COLO668 (cell line): Measurements from ENCODE around the gene CCDC85A.

Source experiments
- DNase-seq: peaks from one replicate; lab custom pipeline; 2025; ENCODE audit not compliant: unreplicated experiment; lab: John Stamatoyannopoulos, UW

The CCDC85A gene

DNA sequence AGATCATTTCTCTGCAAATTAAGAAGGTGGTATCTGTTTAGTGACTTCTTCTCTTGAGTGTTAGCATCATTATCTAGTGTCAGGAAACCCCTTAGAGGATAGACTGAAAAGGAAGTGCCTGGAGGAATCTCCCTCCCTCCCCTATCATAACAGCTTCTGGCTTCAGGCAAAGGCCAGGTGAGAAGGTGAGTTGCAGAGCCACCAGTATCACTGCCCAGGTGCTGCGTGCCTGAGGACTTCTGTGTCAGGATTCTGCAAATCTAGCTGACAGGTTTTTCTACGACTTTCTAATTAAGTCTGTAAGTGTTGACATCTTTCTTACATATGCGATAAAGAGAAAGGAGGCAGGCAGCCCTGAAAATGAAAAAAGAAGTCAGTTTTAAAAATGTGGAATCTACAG is 111.9 kb downstream of the CCDC85A start:
- no peak for DNase-seq

DNA sequence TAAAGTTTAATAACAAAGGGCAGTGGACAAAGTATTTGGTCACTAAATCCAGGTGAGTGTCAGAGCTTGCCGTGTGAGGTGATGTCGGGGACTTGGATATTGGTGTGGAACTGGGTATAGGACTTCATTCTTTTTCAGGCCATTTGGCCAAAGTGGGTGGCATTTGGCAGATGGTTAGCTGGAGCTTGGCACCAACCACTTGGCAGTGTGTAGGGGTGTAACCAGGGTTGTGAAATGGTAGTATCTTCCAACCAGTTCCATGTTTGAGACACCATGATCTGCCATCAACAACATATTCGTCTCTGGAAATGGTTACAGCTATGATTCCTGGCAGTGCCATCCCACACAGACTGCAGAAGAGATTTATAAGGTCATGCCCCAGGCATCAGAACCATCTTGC is 113.9 kb downstream of the CCDC85A start:
- DNase-seq, result no peak

DNA sequence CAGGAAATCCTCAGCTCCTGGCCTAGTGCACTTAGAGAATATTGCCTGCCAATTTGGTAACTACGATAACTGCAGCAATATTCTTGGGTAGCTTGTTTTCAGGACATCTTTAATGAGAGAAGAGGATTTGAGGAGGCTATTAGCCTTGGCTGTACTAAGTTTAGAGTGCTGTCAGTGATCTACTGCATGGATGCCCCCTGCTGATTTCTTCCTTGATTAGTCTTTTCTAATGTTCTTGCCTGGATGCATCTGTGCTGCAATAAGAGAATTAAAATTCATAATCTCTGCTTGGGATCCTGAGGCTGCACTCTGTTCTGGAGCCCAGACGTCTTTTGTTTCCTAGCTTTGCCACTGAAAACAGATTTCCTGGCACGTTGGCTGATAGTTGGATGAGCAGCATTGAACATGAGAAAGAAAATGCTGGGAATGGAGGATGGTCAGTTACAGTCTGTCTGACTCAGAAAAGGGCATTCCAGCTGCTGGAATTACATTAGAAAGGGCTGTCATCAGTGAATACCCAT is 115.4 kb downstream of the CCDC85A start:
- no peak for DNase-seq

DNA sequence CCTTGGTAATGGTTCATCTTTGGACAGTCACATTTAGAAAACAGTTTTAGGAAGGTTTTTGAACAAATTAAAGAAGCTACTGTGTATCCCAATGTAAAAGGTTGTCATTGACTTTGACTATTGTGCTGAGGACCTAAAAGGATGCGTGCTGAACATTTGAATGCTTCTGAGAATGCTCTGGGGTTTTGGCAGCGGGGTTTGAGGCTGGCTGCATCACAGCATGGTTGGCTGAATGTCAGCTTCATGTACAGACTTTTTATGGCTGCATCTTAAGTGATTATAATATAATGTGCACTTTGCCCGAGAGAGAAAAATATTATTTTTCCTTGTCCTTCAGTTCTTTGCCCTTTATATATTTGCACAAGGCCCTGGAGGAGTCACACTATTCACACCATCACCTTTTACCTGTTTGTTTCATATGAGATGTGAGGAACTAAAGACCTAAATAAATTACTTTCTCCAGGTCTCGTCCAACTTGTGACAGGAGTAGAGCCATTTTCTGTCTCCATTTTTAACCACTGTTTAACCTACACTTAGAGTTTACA is 125.9 kb downstream of the CCDC85A start:
- no peak for DNase-seq

DNA sequence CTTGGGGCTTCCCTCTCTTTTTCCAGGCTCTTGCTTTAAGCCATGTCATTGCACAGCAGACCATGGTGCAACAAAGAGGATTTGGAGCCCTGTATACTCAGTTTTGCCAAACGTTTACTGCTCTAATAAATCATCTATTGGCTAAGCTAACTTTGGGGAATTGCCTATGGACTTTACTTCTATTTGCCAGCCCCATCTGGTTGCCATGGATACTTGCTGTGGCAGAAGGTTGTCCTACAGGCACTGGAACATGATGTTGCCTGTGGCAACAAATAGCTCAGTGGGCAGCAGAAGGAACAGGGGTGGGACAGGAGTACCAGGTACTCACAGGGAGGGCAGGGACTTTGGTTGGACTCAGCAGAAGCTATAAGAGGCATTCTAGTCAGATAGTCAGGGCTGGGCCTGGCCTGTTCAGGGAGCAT is 129.7 kb downstream of the CCDC85A start:
- no peak for DNase-seq

DNA sequence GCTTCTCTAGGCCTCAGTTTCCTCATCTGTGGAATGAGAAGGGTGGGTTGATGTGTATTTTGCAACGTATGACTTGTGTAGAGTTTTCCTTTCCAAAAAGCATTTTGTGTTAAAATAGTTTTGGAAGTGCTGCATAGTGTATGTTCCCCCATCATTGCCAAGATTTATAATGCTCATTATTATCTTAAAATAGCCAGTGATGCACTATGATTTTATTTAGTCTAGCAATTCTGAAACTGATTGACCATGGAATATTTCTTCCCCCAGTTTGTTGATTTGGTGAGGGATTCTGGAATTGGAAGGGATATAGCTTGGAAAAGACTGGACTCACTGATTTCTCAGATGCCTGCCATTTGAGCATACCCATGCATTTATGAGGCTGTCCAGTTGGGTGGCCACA is 130.6 kb downstream of the CCDC85A start:
- no peak for DNase-seq

DNA sequence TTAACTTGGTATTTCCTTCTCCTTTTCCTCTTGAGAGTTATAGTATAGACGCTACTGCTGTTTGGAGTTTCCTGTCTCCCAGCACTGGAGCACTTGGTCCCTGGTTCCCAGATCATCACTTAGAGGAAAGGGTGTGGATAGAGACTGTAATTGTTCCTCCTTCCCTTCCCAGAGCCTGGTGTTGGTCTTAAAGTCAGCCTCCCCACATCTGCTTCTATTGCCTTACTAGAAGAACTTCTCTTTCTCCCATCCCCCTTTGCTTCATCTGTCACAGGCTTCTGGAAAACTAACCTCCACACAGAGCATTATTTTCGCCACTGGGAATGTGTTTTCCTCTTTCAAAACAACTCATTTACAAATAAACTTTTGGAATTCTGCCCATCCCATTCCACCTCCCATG is 131.0 kb downstream of the CCDC85A start:
- no peak for DNase-seq

DNA sequence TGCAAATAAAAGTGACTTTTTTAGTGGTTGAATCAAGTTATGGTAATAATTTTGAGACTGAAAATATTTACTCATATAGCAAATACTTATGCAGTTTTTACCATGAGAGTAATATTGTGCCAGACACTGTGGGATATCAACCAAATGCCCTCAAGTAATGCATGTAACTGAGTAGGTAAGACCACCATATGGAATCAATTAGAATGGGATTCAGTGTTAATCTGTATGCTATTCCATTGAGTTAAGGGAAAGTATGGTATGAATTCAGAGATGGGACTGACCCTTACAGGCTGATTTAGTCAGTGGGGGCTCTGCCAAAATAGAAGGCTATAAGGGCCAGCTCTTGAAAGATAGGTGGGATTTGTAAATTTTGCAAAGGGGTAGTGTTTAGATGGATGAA is 131.6 kb downstream of the CCDC85A start:
- DNase-seq, result no peak

DNA sequence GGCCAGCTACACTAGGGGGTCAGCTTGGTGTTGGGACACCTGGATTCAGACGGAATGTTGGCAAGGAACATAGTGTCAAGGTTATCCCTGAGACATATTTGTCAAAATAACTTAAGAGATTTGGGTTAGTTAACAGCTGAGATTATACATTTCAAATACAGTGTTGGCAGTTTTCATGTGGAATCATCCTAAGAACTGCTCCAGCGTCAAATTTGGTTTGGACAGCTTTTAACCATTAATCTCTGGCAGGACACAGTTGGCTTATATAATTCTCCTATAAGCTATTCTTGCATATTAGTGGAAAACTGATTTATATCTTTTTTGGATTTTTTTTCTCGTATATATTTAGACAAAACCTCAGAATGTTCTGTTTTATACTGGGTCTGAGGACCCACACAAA is 132.2 kb downstream of the CCDC85A start:
- no peak for DNase-seq

DNA sequence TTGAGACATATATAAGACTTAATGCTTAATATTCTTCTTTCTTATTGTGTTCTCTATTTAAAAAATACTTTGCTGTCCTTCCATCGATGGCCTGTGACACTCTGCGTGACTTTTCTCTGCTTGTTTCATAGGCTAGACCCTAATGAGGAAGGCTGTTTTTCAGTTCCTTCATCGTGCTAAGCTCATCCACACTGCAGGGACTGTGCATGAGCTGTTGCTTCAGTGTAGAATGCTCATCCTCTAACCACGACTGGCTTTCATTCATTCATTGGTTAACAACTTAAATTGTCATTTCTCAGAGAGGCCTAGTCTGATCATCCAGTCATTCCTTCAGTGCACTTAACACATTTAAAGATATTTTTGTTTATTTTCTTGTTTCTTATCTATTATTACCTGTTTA is 134.4 kb downstream of the CCDC85A start:
- DNase-seq, result no peak

DNA sequence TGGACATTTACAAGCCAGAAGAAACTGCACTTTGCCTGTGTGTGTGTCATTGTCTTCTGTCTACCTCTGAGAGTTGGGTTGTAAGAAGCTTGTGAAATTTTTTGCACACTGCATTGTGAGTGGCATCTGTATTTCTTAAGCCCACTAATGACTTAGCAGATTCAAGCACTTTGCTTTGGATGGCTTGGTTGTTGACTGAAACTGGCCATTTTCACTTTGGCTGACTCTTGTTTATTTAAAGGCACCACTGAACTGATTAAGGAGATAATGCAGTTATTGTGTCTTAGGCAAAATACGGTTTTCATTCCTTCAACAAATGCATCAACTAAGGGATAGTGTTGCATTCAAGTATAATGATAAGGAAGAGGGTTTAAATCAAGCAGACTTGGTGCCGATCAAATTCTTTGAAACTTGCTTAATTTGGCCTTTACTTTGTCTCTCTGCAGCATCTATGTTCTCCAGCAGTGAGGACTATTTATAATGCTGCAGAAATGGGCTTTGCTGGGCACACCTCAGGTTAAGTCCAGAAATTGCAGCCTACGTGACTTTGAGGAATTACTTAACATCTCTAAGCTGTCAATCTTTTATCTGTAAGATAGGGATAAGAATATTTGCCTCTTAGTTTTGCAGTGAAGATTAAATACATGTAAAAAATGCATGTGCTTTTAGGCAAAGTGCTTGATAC is 142.0 kb downstream of the CCDC85A start:
- DNase-seq, result no peak

DNA sequence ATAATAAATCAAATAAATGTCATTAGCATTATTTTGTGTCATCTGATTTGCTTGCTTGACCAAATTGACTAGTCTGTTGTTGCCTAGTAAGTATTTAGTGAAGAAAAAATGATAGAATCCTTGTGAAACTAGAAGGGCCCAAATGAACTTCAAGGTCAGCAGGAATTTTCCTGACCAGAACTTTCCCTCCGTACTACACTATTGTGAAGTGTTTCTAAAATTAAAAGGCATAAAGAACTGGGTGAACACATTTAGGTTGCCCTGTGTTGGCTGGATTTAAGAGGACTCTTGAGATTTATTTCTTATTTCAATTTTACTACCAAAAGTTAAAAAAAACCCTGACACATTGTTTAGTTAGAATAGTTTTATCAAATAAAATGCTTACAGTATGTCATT is 142.6 kb downstream of the CCDC85A start:
- DNase-seq, result no peak

DNA sequence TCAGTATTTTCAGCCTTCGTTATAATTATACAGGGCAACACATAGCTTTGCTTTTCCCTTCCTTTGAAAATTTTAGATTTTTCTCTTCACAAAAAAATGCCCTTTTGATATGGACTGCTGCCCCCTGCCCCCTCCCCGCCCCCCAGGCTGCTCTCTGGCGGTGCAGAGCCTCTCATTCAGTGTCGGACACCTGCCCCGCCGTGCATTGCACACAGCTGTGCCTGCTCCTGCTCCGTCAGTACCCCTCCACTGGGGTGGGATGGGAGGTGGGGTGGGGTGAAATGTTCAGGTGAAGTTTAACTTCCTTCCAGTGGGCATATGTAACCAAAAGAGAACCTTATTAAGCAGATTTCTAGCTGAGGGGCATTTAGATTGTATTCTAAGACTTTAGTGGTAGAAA is 148.0 kb downstream of the CCDC85A start:
- no peak for DNase-seq

DNA sequence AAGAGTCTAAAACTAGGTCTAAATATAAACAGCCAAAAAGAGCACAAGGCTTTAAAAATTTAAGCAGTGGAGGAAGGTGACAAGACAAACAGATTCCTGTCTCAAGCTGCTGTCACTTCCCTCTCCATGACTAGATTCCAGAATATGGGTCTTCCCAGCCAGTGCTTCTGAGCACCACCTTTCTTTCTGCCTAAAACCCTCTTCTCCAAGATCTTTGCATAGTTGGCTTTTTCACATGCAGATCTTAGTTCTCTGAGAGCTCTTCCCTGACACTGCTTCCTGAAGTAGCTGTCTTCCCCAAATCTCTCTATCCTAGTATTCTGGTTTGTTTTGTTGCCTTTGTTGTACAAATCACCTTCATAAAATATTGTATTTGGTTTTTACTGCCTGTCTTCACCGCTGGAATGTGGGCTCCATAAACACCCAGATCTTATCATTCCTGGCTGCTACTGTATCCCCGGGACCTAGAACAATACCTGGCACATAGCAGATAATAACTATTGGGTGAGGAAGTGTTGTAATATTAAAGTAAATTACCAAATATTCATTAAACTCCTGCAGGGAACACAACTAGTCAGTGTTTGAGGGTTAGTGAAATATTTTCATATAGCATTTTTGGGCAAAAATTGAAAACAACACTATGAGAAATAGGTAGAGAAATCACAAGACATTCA is 150.2 kb downstream of the CCDC85A start:
- DNase-seq, result no peak

DNA sequence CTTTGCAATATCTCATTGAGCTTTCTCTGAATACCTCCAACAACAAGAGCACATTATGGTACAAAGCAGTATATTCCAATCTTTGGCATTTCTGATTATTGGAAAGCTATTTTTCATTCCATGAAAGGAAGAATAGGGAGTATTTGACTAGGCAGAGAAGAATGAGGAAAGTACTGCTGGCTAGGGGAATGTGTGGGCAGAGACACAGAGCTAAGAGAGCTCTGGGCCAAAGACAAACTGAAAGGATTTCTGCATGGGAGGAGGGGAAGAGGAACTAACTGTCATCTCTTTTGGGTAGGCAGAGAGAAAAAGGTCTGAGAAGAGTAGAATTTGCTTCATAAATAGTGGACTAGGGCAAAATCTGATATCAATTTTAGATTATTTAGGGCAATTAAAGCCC is 150.8 kb downstream of the CCDC85A start:
- DNase-seq, result no peak

DNA sequence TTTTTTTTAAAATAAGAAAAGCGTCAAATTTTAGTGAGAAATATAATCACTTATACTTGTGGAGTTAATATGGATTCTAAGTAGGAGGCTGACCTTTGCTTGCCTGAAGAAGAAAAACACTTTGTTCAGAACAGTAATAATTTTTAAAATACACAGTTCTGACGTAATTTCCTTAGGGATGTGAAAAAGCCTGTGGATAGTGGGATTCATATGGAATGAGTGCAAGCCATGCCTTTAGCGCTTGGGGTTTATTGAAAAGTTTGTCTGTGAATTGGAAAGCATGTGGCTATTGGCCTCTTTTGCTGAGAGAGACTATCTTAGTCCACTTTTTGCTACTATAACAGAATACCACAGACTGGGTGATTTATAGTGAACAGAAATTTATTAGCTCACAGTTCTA is 151.3 kb downstream of the CCDC85A start:
- DNase-seq, result no peak

DNA sequence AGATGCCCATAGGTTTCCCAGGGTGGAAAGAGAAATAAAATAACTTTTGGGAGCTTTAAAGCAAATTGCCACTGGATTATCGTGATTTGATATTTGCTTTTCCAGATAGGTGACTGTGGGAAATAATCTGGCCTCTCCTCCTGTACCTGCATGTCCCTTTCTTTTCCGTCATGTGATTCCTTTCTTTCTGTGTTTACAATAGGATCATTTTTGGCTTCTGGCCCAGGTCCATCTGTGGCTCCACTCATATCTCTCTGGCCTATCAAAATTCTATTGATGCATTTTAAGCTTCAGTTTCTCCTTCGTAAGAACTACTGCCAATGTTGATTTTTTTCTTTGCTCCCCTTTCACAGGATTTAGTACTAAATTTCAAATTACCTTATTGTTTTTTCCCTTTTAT is 153.6 kb downstream of the CCDC85A start:
- DNase-seq, result peak; percentile 70

DNA sequence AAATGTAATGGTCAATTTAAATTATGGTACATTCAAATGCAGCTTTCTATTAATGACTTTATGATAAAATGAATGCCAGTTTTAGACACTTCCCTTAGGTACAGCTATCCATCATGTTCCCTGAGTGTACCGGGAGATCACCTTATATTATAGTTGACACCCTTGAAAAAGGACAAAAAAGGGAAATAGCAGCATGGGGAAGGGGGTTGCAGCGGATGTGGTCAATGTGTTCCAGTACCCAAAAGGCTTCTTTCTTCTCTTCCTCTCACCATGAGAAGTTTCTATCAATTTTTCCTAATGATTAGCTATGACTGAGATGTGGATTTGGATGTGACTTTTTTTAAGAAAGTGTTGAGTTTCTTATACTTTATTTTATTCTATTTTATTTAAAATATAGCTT is 154.4 kb downstream of the CCDC85A start:
- DNase-seq, result no peak

DNA sequence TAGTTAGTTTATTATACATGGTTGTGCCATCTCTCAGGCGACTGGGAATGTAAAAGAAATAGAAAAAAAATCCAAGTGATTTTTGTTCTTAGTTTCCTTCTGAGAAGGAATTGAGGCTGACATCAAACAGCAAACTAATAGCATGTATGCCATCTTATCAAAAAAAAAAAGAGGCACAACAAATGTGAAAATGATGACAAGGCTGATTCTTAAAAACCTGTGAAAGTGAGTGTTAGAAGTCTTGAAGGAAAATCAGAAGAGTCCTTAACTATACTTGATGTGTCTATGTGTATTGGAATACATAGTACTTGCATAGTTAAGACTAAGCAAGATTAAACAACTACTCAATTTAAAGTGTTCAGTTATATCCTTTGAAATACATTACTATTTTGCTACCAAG is 161.0 kb downstream of the CCDC85A start:
- no peak for DNase-seq

DNA sequence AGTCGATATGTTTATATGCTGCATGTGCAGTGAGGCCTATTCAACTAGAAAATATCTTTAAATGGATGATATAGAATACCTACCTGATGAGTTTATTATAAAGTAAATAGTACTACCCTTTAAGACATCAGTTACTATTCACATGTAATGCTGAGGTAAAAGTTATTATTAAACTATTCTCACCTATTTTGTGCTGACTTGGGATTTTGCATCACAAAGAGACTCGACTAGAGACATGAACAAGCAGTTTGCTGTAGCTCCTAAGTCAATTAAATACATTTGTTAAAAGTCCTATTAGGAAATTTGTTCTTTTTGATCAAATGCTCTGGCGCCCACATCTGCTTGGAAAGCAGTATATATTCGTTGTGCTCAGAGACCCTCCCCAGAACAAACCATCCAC is 164.1 kb downstream of the CCDC85A start:
- no peak for DNase-seq

DNA sequence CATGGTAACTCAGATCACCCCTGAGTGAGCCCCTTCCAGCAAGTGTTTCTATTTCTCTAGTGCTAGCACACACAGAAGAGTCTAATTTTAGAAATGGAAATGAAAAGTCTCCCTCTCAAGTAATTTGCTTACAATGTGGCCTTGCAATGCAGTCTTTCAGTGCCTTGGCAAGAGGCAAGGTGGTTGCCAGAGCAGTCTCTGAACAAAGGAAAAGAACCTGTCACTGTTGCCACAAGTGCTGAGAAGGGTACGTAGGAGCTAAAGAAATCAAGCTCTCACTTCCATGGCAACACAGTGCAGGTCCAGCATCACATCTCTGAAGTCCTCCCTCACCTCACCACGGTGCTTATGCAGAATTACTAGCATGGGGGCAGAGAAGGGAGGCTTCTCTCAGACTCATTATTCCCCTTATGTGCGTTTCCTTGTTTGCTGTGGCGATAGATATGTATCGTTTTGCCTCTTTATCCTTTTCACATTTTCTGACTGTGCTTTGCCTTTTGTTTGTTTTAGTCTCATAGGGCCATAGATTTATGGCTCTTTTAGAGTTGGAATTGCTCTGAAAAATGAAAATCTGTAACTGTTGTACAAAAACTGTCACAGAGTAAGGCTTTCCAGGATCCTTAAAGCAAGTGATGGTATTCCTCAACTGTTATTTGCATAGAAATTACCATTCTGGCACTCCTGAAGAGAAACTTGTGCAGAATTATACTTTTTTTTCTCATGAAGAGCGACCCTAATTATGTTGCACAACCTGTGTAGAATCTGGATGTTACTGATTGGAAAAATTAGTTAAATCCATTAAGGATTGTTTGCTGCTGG is 164.8 kb downstream of the CCDC85A start:
- DNase-seq, result no peak
